AG09309 (cell line): Measurements from ENCODE around the gene TELO2.

Source experiments
- DNase-seq: peaks from one replicate; pipeline ENCODE4 v3.0.0-alpha.2; 2010; ENCODE audit warnings: low read depth
- H3K4me3 ChIP-seq: 2 replicates; pipeline ENCODE4 v1.5.1; 2011; ENCODE audit warnings: mild to moderate bottlenecking, low read depth, low read length, moderate library complexity; ENCODE audit not compliant: control insufficient read depth
- CTCF ChIP-seq: IDR thresholded peaks from 2 replicates; pipeline ENCODE4 v1.5.1; 2011; ENCODE audit warnings: mild to moderate bottlenecking, low read depth, low read length, inconsistent platforms; ENCODE audit not compliant: insufficient read depth, control insufficient read depth; ENCODE audit errors: missing control alignments

Gene TELO2

GRCh38 chr16:1523581-1524245, 30.6 kb downstream of the TELO2 start:
- TF ChIP-seq CTCF: no peak
- H3K4me3 ChIP-seq: no peak overlapping the region
- no peak for DNase-seq

- no peak for DNase-seq
- H3K4me3 ChIP-seq: no peak overlapping the region
- TF ChIP-seq CTCF: no peak
These were observed 31.2 kb downstream of the TELO2 start for GRCh38 chr16:1524366-1524765.

- no peak overlapping the region for H3K4me3 ChIP-seq
- no peak for TF ChIP-seq CTCF
- no peak for DNase-seq
These were observed 32.9 kb downstream of the TELO2 start for GRCh38 chr16:1525871-1526607.

- H3K4me3 ChIP-seq: no peak overlapping the region
- no peak for TF ChIP-seq CTCF
- no peak for DNase-seq
These were observed 33.7 kb downstream of the TELO2 start for GRCh38 chr16:1526608-1527555.

- no peak for TF ChIP-seq CTCF
- no peak overlapping the region for H3K4me3 ChIP-seq
- DNase-seq: no peak
These were observed 35.0 kb downstream of the TELO2 start for GRCh38 chr16:1527836-1528811.
